Calu3 (cell line): Measurements from ENCODE around the gene TIE1. TPM values are rescaled to one million over a fixed set of nuclear protein-coding genes. Genes with fewer than 3 reads are reported as not detected.

Experiments
- BruUV-seq: library from RNA; stranded (reverse); fragments of 400-500 nt; replicated peaks from 2 replicates; lab custom pipeline; 2021; lab: Mats Ljungman, UMichigan
- CTCF ChIA-PET: fragments of 300-600 bp; sonication (Branson Sonifier 250); formaldehyde crosslinking; loops from one replicate; lab custom pipeline; 2022; ENCODE audit warnings: antibody characterized with exemption; lab: Charles Lee
- DNase-seq: peaks from one replicate; pipeline ENCODE4 v3.0.0; 2022
- H3K27ac Mint-ChIP-seq: one replicate; pipeline ENCODE4 v1.8.0; 2022; ENCODE audit warnings: mixed read lengths; ENCODE audit not compliant: unreplicated experiment
- H3K27me3 Mint-ChIP-seq: one replicate; pipeline ENCODE4 v1.8.0; 2022; ENCODE audit warnings: mixed read lengths; ENCODE audit not compliant: unreplicated experiment
- H3K36me3 Mint-ChIP-seq: one replicate; pipeline ENCODE4 v1.8.0; 2022; ENCODE audit warnings: mild to moderate bottlenecking, moderate library complexity, mixed read lengths; ENCODE audit not compliant: insufficient read depth, unreplicated experiment
- H3K4me1 Mint-ChIP-seq: one replicate; pipeline ENCODE4 v1.8.0; 2022; ENCODE audit warnings: mild to moderate bottlenecking, low read depth, mixed read lengths; ENCODE audit not compliant: unreplicated experiment
- H3K4me3 Mint-ChIP-seq: one replicate; pipeline ENCODE4 v1.8.0; 2022; ENCODE audit warnings: mild to moderate bottlenecking, low read depth, moderate library complexity, mixed read lengths; ENCODE audit not compliant: unreplicated experiment
- H3K9me3 Mint-ChIP-seq: one replicate; pipeline ENCODE4 v1.8.0; 2022; ENCODE audit warnings: low read depth, mixed read lengths; ENCODE audit not compliant: unreplicated experiment
- CTCF ChIP-seq: fragments of 200-600 bp; IDR thresholded peaks from one replicate; pipeline ENCODE4 v1.8.0; 2022; ENCODE audit warnings: antibody characterized with exemption; ENCODE audit not compliant: unreplicated experiment
- intact Hi-C: fragments of 100-400 bp; cut with micrococcal nuclease; formaldehyde crosslinking; loops from one replicate; pipeline ENCODE4 v1.10.0; 2022; ENCODE audit not compliant: unreplicated experiment
- total RNA-seq: library from RNA; stranded (reverse); gene quantifications from 2 replicates; pipeline ENCODE4 v1.2.3, GENCODE V29; 2022

TIE1 gene
- total RNA-seq, 1 experiment from 2014 or later, result not detected

GRCh38 chr1:43286115-43286514 is 14.7 kb upstream of the TIE1 start:
- Mint-ChIP-seq H3K27me3 (no peaks in the 10 kb centered on the region), H3K9me3 (no peaks in the 10 kb centered on the region), H3K4me3 (peak overlapping the region; percentile 83), H3K4me1 (peaks cover 28% of the 10 kb centered on the region), H3K36me3 (peaks cover 29% of the 10 kb centered on the region), H3K27ac (no peak overlapping the region)
- no peak for TF ChIP-seq CTCF
- DNase-seq, result no peak
- BruUV-seq, result no TSS peak
- CTCF ChIA-PET, result interaction anchor here (0.7 to 1.9 kb wide), 11 partner anchors 9 to 509 kb away, joined by 3 to 14 read pairs (median 4); partner anchors contain the start of genes CDC20, ELOVL1 and TMEM125
- intact Hi-C loops, result no loop called here

- H3K36me3 Mint-ChIP-seq, result peaks cover 25% of the 10 kb centered on the region
- BruUV-seq, result no TSS peak
- CTCF ChIA-PET, result interaction anchor here (0.7 kb wide), 1 partner anchor 509 kb away, joined by 3 read pairs; no protein-coding TSS in a partner anchor
- H3K27me3 Mint-ChIP-seq, result no peaks in the 10 kb centered on the region
- peaks cover 28% of the 10 kb centered on the region for H3K4me1 Mint-ChIP-seq
- DNase-seq, result no peak
- no peaks in the 10 kb centered on the region for H3K9me3 Mint-ChIP-seq
- H3K27ac Mint-ChIP-seq, result no peak overlapping the region
- intact Hi-C loops, result no loop called here
- H3K4me3 Mint-ChIP-seq, result peak overlapping the region; percentile 83
- no peak for TF ChIP-seq CTCF
These were observed 14.2 kb upstream of the TIE1 start for GRCh38 chr1:43286533-43286932.

- Mint-ChIP-seq H3K4me3 (no peak overlapping the region), H3K27me3 (no peaks in the 10 kb centered on the region), H3K36me3 (peaks cover 19% of the 10 kb centered on the region), H3K9me3 (no peaks in the 10 kb centered on the region), H3K4me1 (peaks cover 28% of the 10 kb centered on the region), H3K27ac (no peak overlapping the region)
- no TSS peak for BruUV-seq
- CTCF ChIA-PET, result no interaction called here
- intact Hi-C loops, result no loop called here
- no peak for TF ChIP-seq CTCF
- DNase-seq, result no peak
These were observed 12.6 kb upstream of the TIE1 start for GRCh38 chr1:43288058-43288784.

GRCh38 chr1:43288785-43289706 is 11.7 kb upstream of the TIE1 start:
- intact Hi-C loops, result no loop called here
- H3K27me3 Mint-ChIP-seq, result no peaks in the 10 kb centered on the region
- CTCF ChIA-PET, result no interaction called here
- TF ChIP-seq CTCF, result no peak
- no peak overlapping the region for H3K4me3 Mint-ChIP-seq
- no peak overlapping the region for H3K27ac Mint-ChIP-seq
- H3K9me3 Mint-ChIP-seq, result no peaks in the 10 kb centered on the region
- H3K4me1 Mint-ChIP-seq, result peaks cover 23% of the 10 kb centered on the region
- peaks cover 18% of the 10 kb centered on the region for H3K36me3 Mint-ChIP-seq
- DNase-seq, result no peak
- BruUV-seq, result no TSS peak
